GM23338 (cell line): ENCODE measurements around the gene ZNF518B.

Experiments used
- CREB1 ChIP-seq: fragments of 250-450 bp; sonication (Bioruptor Pico); IDR thresholded peaks from 2 replicates; pipeline ENCODE4 v1.5.0; 2020; ENCODE audit warnings: low read depth, mild to moderate bottlenecking, moderate library complexity
- CTCF ChIP-seq, 2 experiments: fragments of 200-600 bp in 1 of 2; sonication (generic) in 1 of 2; conservative IDR thresholded peaks; 2 replicates each; pipeline versions ENCODE4 v1.5.1 to v1.6.1; 2016 to 2017; ENCODE audit warnings: antibody characterized with exemption in 2 of 2, low read depth in 2 of 2, mild to moderate bottlenecking in 2 of 2, moderate library complexity in 1 of 2
- EZH2 ChIP-seq: fragments of 200-600 bp; sonication (generic); IDR thresholded peaks from one replicate; pipeline ENCODE4 v1.8.0; 2017; ENCODE audit warnings: antibody characterized with exemption, mild to moderate bottlenecking, low read depth; ENCODE audit not compliant: unreplicated experiment
- EZH2phosphoT487 ChIP-seq: fragments of 200-600 bp; sonication (generic); IDR thresholded peaks from one replicate; pipeline ENCODE4 v1.8.1; 2018; ENCODE audit warnings: antibody characterized with exemption; ENCODE audit not compliant: unreplicated experiment
- JUNB ChIP-seq: IDR thresholded peaks from one replicate; pipeline ENCODE4 v1.6.1; 2016; ENCODE audit warnings: antibody characterized with exemption; ENCODE audit not compliant: unreplicated experiment
- NANOG ChIP-seq: IDR thresholded peaks from 2 replicates; pipeline ENCODE4 v1.6.1; 2016; ENCODE audit warnings: antibody characterized with exemption, borderline replicate concordance
- POLR2AphosphoS5 ChIP-seq: IDR thresholded peaks from 2 replicates; pipeline ENCODE4 v1.6.1; 2016; ENCODE audit warnings: antibody characterized with exemption, low read depth
- STAT1 ChIP-seq: IDR thresholded peaks from one replicate; pipeline ENCODE4 v1.6.1; 2016; ENCODE audit warnings: antibody characterized with exemption; ENCODE audit not compliant: unreplicated experiment
- ZNF114 ChIP-seq: fragments of 250-450 bp; sonication (Bioruptor Pico); IDR thresholded peaks from 2 replicates; pipeline ENCODE4 v1.5.0; 2020; ENCODE audit warnings: mild to moderate bottlenecking, moderate library complexity
- TF ChIP-seq, protein P1 (sequence below): IDR thresholded peaks from one replicate; pipeline ENCODE4 v1.6.1; 2018; ENCODE audit warnings: antibody characterized with exemption; ENCODE audit not compliant: unreplicated experiment
- TF ChIP-seq, protein P2 (sequence below): IDR thresholded peaks from 2 replicates; pipeline ENCODE4 v1.6.1; 2016; ENCODE audit warnings: antibody characterized with exemption

- TF ChIP-seq CTCF (conservative IDR thresholded peaks at IDR 0.05; ENCODE audit: low read depth in 2 of 2) (no peak), EZH2 (no peak), CREB1 (no peak), POLR2AphosphoS5 (no peak), NANOG (no peak), STAT1 (no peak), ZNF114 (no peak), JUNB (no peak), EZH2phosphoT487 (no peak)
- TF ChIP-seq, protein P1, sequence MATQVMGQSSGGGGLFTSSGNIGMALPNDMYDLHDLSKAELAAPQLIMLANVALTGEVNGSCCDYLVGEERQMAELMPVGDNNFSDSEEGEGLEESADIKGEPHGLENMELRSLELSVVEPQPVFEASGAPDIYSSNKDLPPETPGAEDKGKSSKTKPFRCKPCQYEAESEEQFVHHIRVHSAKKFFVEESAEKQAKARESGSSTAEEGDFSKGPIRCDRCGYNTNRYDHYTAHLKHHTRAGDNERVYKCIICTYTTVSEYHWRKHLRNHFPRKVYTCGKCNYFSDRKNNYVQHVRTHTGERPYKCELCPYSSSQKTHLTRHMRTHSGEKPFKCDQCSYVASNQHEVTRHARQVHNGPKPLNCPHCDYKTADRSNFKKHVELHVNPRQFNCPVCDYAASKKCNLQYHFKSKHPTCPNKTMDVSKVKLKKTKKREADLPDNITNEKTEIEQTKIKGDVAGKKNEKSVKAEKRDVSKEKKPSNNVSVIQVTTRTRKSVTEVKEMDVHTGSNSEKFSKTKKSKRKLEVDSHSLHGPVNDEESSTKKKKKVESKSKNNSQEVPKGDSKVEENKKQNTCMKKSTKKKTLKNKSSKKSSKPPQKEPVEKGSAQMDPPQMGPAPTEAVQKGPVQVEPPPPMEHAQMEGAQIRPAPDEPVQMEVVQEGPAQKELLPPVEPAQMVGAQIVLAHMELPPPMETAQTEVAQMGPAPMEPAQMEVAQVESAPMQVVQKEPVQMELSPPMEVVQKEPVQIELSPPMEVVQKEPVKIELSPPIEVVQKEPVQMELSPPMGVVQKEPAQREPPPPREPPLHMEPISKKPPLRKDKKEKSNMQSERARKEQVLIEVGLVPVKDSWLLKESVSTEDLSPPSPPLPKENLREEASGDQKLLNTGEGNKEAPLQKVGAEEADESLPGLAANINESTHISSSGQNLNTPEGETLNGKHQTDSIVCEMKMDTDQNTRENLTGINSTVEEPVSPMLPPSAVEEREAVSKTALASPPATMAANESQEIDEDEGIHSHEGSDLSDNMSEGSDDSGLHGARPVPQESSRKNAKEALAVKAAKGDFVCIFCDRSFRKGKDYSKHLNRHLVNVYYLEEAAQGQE: no peak
- TF ChIP-seq, protein P2, sequence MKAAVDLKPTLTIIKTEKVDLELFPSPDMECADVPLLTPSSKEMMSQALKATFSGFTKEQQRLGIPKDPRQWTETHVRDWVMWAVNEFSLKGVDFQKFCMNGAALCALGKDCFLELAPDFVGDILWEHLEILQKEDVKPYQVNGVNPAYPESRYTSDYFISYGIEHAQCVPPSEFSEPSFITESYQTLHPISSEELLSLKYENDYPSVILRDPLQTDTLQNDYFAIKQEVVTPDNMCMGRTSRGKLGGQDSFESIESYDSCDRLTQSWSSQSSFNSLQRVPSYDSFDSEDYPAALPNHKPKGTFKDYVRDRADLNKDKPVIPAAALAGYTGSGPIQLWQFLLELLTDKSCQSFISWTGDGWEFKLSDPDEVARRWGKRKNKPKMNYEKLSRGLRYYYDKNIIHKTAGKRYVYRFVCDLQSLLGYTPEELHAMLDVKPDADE: no peak
Observed at GRCh38 chr4:10395971-10396580, 61.1 kb downstream of the ZNF518B start.
